KOPT-K1 (cell line): Measurements from ENCODE around the gene RNF130.

ENCODE experiments used
- H3K27ac ChIP-seq: fragments of 200-600 bp; sonication (generic); 2 replicates; pipeline ENCODE4 v1.5.1; 2016; ENCODE audit warnings: antibody characterized with exemption, mild to moderate bottlenecking, low read depth, low read length; ENCODE audit not compliant: poor library complexity, severe bottlenecking
- H3K36me3 ChIP-seq: fragments of 200-600 bp; sonication (generic); 2 replicates; pipeline ENCODE4 v1.5.1; 2017; ENCODE audit warnings: antibody characterized with exemption, mild to moderate bottlenecking, low read length, moderate library complexity; ENCODE audit not compliant: insufficient read depth
- H3K9me3 ChIP-seq: fragments of 200-600 bp; sonication (generic); 2 replicates; pipeline ENCODE4 v1.5.1; 2017; ENCODE audit warnings: antibody characterized with exemption, low read length, mild to moderate bottlenecking; ENCODE audit not compliant: insufficient read depth, poor library complexity, severe bottlenecking

RNF130 gene

DNA sequence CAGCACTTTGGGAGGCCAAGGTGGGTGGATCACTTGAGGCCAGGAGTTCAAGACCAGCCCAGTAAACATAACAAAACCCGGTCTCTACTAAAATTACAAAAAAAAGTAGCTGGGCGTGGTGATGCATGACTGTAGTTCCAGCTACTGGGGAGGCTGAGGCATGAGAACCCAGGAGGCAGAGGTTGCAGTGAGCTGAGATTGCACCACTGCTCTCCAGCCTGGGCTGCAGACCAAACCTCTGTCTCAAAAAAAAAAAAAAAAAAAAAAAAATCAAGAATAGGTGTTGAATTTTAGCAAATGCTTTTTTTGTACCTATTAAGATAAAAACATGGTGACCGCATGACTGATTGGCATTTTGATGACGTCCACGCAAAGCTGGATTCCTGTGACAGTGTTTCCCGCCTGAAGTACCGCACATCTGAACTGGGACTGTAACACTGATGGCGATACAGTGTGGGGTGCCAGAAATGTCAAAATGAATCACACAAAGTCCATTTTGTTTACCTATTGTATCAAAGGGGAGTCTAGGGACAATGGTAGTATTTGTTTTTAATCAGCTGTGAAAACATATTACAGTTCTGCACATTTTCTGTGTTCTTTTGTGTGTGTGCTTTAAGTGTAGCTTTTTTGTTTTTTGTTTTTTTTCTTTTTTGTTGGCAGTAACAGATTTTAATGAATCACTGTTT lies 140.6 kb downstream of the RNF130 start:
- H3K27ac ChIP-seq: no peak overlapping the region
- no peaks in the 10 kb centered on the region for H3K9me3 ChIP-seq
- no peaks in the 10 kb centered on the region for H3K36me3 ChIP-seq

DNA sequence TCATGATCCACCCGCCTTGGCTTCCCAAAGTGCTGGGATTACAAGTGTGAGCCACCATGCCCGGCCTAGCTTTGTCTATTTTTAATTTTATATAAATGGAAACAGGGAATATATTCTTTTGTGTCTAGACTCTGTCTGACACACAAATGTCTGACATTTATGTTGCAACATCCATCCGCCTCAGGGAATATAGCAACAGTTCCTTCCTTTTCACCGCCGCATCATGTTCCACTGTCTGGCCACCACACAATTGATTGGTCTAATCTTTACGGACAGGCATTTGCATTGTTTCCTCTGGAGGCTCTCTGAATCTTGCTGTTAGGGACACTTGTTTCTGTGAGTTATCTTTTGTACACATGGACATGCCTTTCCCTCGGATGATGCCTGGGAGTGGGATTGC lies 143.7 kb downstream of the RNF130 start:
- Histone ChIP-seq H3K9me3 (no peaks in the 10 kb centered on the region), H3K36me3 (no peaks in the 10 kb centered on the region), H3K27ac (no peak overlapping the region)

DNA sequence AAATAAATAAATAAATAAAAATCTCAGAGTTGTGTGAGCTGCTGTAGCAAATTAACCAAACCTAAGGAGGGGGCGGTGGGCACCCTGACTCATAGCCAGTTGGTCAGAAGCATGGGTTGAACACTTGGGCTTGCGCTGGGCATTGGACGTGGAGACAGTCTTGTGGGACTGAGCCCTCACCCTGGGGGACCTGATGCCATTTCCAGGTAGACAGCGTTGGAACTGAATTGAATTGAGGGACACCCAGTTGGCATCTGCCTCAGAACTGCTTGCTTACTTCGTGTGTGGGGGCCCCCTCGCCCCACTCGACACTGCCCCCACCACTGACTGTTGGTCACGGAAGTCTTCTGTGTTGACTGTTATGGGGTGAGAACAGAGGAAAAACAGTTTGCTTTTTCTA lies 144.9 kb downstream of the RNF130 start:
- no peak overlapping the region for H3K27ac ChIP-seq
- no peaks in the 10 kb centered on the region for H3K36me3 ChIP-seq
- no peaks in the 10 kb centered on the region for H3K9me3 ChIP-seq

GRCh38 chr5:179923436-179923835 lies 148.1 kb downstream of the RNF130 start:
- Histone ChIP-seq H3K9me3 (no peaks in the 10 kb centered on the region), H3K27ac (no peak overlapping the region), H3K36me3 (no peaks in the 10 kb centered on the region)

DNA sequence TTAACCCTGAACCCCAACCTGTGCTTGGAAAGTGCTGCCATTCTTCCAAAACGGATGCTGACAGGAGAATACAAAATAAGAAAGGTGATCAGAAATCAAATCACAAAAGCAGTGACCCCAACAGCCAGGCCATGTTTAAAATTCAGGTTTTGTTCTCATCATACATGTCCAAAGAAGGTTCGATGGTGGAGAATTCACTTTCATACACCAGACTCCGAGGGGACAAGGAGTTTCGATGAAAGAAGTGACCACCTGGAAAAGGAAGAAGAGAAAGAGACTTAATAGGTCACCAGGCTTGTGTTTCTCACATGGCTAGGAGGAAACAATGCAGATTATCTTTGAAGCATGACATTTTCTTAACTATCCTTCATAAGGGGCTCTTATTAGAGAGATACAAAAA lies 151.4 kb downstream of the RNF130 start:
- no peak overlapping the region for H3K27ac ChIP-seq
- no peaks in the 10 kb centered on the region for H3K36me3 ChIP-seq
- H3K9me3 ChIP-seq: no peaks in the 10 kb centered on the region

DNA sequence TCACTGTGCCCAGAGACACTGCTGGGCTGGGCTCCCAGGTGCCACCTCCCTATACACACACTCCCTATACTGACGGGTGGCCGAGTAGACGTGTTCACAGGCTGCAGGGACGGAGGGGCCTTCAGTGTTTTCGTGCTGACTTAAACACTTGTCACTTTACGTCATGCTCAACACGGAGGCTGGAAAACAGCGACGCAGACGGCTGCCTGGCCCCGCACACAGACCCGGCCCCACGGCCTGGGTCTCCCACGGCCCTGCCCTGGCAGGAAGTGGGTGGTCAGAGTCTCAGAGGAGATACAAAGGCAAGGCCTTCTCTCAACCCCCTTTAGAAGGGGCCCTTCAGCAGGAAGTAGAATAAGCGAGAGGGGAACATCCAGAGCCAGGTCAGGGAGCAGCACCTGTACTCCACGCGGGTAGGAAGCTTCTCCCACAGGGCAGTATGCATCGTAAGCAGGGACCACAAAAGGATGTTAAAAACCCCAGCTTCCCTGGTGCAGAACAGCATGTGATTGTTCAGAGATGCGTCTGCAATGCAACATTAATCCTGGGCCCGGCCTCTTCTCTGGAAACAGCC lies 152.0 kb downstream of the RNF130 start:
- H3K9me3 ChIP-seq: no peaks in the 10 kb centered on the region
- H3K36me3 ChIP-seq: no peaks in the 10 kb centered on the region
- H3K27ac ChIP-seq: peak overlapping the region; percentile 4

- H3K27ac ChIP-seq: no peak overlapping the region
- H3K36me3 ChIP-seq: no peaks in the 10 kb centered on the region
- no peaks in the 10 kb centered on the region for H3K9me3 ChIP-seq
Observed at GRCh38 chr5:179918742-179919486, 152.6 kb downstream of the RNF130 start.

DNA sequence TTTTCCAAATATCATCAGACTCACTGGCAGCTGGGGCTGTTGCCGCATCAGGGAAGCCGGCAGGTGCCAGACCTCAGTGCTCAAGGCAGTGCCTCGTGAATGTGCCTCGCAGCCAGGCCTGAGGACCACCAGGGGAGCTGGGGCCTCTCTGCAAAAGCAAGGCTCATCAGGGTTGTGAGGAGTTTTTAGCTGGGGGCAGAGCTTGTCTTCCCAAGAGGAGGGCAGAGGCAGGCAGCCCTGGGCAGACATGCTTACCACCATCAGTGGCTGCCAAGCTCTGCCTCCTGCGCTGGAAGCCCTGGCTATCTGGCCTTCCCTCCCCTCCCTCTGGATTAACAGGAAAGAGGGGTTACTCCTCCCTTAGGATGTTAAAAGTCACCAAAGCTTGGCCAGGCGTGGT lies 155.0 kb downstream of the RNF130 start:
- H3K36me3 ChIP-seq: no peaks in the 10 kb centered on the region
- no peaks in the 10 kb centered on the region for H3K9me3 ChIP-seq
- H3K27ac ChIP-seq: no peak overlapping the region

DNA sequence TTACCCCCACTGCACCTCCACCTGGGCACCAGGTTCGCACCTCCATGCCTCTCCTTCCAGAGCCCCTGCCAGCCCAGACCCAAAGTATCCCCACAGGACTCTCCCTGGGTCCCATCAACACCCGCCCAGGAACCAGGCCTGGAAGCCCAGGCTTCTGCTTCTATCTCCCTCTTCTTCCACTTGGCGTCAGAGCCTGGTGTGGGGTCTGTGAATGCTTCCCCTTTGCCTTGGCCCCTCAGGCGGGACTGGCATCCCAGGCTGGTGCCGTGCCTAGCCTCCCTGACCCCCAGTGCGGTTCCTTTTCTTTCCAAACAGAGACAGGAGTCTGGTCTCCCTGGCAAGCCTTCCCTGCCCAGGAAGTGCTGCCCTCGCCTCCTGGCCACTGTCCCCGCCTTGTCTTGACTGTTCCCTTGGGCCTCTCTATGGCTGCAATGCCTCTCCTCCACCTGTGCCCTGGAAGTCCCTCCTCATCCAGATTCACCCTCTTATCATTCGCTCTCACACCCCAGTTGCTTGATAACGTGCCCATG lies 156.1 kb downstream of the RNF130 start:
- H3K27ac ChIP-seq: no peak overlapping the region
- H3K9me3 ChIP-seq: no peaks in the 10 kb centered on the region
- H3K36me3 ChIP-seq: no peaks in the 10 kb centered on the region

GRCh38 chr5:179914032-179914755 lies 157.4 kb downstream of the RNF130 start:
- no peaks in the 10 kb centered on the region for H3K9me3 ChIP-seq
- no peaks in the 10 kb centered on the region for H3K36me3 ChIP-seq
- no peak overlapping the region for H3K27ac ChIP-seq

DNA sequence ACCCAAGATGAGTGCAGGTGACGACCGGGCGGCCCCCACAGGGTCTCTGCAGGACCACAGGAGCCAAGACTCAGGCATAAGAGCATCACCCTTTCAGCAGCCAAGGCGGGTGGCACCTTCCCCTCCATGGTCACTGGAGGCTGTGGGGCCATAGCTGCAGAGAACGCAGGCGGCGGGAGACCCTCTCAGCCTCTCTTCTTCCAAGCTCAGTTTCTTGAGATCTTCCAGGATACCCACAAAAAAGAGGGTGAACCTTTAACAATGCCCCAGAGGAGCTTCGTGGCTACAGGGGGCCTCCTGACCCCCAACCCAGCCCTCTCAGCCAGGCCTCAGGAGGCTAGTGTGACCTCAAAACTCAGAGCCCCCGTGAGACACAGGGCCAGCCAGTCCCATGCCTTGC lies 158.1 kb downstream of the RNF130 start:
- Histone ChIP-seq H3K36me3 (no peaks in the 10 kb centered on the region), H3K9me3 (no peaks in the 10 kb centered on the region), H3K27ac (no peak overlapping the region)

DNA sequence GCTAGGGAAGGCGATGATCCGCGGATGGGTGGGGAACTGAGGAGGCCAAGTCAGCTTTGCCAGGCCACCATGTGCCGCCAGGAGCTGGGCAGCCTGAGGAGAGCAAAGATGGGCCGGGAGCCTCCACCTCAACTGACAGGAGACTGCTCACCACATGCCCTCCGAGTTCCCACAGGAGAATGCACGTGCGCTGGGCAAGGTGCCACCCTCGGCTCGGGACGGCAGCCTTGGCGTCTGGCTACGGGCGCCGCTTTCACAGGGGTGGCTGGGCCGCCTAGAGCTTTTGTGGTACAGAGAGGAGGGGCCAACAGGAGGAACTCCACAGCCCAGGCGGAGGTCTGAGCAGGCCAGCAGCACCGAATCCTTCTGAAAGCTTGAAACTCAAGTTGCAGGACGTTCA lies 158.6 kb downstream of the RNF130 start:
- H3K27ac ChIP-seq: no peak overlapping the region

GRCh38 chr5:179912386-179912785 lies 159.2 kb downstream of the RNF130 start:
- H3K9me3 ChIP-seq: no peaks in the 10 kb centered on the region
- H3K36me3 ChIP-seq: no peaks in the 10 kb centered on the region
- no peak overlapping the region for H3K27ac ChIP-seq

More for the DNA sequence above, 158.6 kb downstream of the RNF130 start:
- Histone ChIP-seq H3K36me3 (no peaks in the 10 kb centered on the region), H3K9me3 (no peaks in the 10 kb centered on the region)

DNA sequence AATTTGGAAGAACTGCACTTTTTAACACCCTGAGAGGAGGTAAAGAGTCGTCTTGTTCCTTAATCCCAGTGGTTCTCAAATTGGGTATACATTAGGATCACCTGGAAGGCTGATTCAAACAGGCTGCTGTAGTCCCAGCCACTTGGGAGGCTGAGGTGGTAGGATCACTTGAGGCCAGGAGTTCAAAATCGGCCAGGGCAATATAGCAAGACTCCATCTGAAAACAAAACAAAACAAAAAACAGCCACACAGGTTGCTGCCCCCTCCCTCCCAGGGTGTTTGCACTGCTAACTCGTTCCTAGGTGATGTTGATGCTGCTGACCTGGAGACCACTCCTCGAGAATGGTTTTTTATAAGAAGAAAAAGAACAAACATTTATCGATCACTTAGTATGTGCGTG lies 162.3 kb downstream of the RNF130 start:
- peaks cover 8% of the 10 kb centered on the region for H3K36me3 ChIP-seq
- no peak overlapping the region for H3K27ac ChIP-seq
- H3K9me3 ChIP-seq: no peaks in the 10 kb centered on the region

GRCh38 chr5:179908528-179908927 lies 163.0 kb downstream of the RNF130 start:
- no peaks in the 10 kb centered on the region for H3K9me3 ChIP-seq
- H3K27ac ChIP-seq: no peak overlapping the region
- H3K36me3 ChIP-seq: peaks cover 13% of the 10 kb centered on the region
